ENCODE results near the gene DCAF6.

Gene DCAF6

GRCh38 chr1:167940264-167940663, 3.8 kb downstream of the DCAF6 start:
- Histone ChIP-seq H3K36me3 (ENCODE audit: insufficient read depth, insufficient read length, low read length) (peaks cover 2% of the 10 kb centered on the region), H3K4me1 (ENCODE audit: insufficient read depth, insufficient read length) (no peaks in the 10 kb centered on the region), H3K9ac (ENCODE audit: insufficient read length, low read depth) (no peak overlapping the region), H3K4me3 (ENCODE audit: insufficient read length, low read depth) (no peak overlapping the region), H3K9me3 (ENCODE audit: insufficient read depth, low read length) (0 out of 2 replicates have a peak, but pooled peaks cover 7% of the 10 kb centered on the region), H3K27me3 (ENCODE audit: insufficient read depth, insufficient read length) (no peaks in the 10 kb centered on the region)
- DNase-seq (ENCODE audit: low read depth, low spot score): no peak
- no peak for TF ChIP-seq SUZ12 (IDR thresholded peaks at IDR 0.05; ENCODE audit: extremely low read depth, insufficient read depth, insufficient read length)
- TF ChIP-seq ZNF274 (IDR thresholded peaks at IDR 0.05; ENCODE audit: low read depth, low read length): no peak
- no peak for TF ChIP-seq YY1 (IDR thresholded peaks at IDR 0.05; ENCODE audit: insufficient read depth, insufficient read length)

- H3K4me1 ChIP-seq (ENCODE audit: insufficient read depth, insufficient read length): no peaks in the 10 kb centered on the region
- H3K9ac ChIP-seq (ENCODE audit: insufficient read length, low read depth): no peak overlapping the region
- no peak for TF ChIP-seq SUZ12 (IDR thresholded peaks at IDR 0.05; ENCODE audit: extremely low read depth, insufficient read depth, insufficient read length)
- TF ChIP-seq YY1 (IDR thresholded peaks at IDR 0.05; ENCODE audit: insufficient read depth, insufficient read length): no peak
- TF ChIP-seq ZNF274 (IDR thresholded peaks at IDR 0.05; ENCODE audit: low read depth, low read length): no peak
- no peaks in the 10 kb centered on the region for H3K27me3 ChIP-seq (ENCODE audit: insufficient read depth, insufficient read length)
- peaks cover 2% of the 10 kb centered on the region for H3K36me3 ChIP-seq (ENCODE audit: insufficient read depth, insufficient read length, low read length)
- DNase-seq (ENCODE audit: low read depth, low spot score): no peak
- no peak overlapping the region for H3K4me3 ChIP-seq (ENCODE audit: insufficient read length, low read depth)
- 0 out of 2 replicates have a peak, but pooled peaks cover 7% of the 10 kb centered on the region for H3K9me3 ChIP-seq (ENCODE audit: insufficient read depth, low read length)
These were observed 7.1 kb downstream of the DCAF6 start for GRCh38 chr1:167943541-167943940.

GRCh38 chr1:167947733-167948132, 11.2 kb downstream of the DCAF6 start:
- Histone ChIP-seq H3K36me3 (ENCODE audit: insufficient read depth, insufficient read length, low read length) (peaks cover 10% of the 10 kb centered on the region), H3K4me1 (ENCODE audit: insufficient read depth, insufficient read length) (no peaks in the 10 kb centered on the region), H3K27me3 (ENCODE audit: insufficient read depth, insufficient read length) (no peaks in the 10 kb centered on the region), H3K9ac (ENCODE audit: insufficient read length, low read depth) (no peak overlapping the region), H3K9me3 (ENCODE audit: insufficient read depth, low read length) (0 out of 2 replicates have a peak, but pooled peaks cover 7% of the 10 kb centered on the region), H3K4me3 (ENCODE audit: insufficient read length, low read depth) (no peak overlapping the region)
- TF ChIP-seq YY1 (IDR thresholded peaks at IDR 0.05; ENCODE audit: insufficient read depth, insufficient read length) (no peak), ZNF274 (IDR thresholded peaks at IDR 0.05; ENCODE audit: low read depth, low read length) (no peak), SUZ12 (IDR thresholded peaks at IDR 0.05; ENCODE audit: extremely low read depth, insufficient read depth, insufficient read length) (no peak)
- DNase-seq (ENCODE audit: low read depth, low spot score): no peak

- no peak for DNase-seq (ENCODE audit: low read depth, low spot score)
These were observed 13.3 kb downstream of the DCAF6 start for GRCh38 chr1:167949785-167950184.

GRCh38 chr1:167950569-167950968, 14.1 kb downstream of the DCAF6 start:
- H3K4me3 ChIP-seq (ENCODE audit: insufficient read length, low read depth): no peak overlapping the region

More at GRCh38 chr1:167949785-167950184, 13.3 kb downstream of the DCAF6 start:
- Histone ChIP-seq H3K4me3 (ENCODE audit: insufficient read length, low read depth) (no peak overlapping the region), H3K4me1 (ENCODE audit: insufficient read depth, insufficient read length) (no peaks in the 10 kb centered on the region), H3K9me3 (ENCODE audit: insufficient read depth, low read length) (no peaks in the 10 kb centered on the region), H3K36me3 (ENCODE audit: insufficient read depth, insufficient read length, low read length) (peaks cover 24% of the 10 kb centered on the region), H3K9ac (ENCODE audit: insufficient read length, low read depth) (no peak overlapping the region), H3K27me3 (ENCODE audit: insufficient read depth, insufficient read length) (no peaks in the 10 kb centered on the region)
- no peak for TF ChIP-seq YY1 (IDR thresholded peaks at IDR 0.05; ENCODE audit: insufficient read depth, insufficient read length)

GRCh38 chr1:167955915-167956314, 19.4 kb downstream of the DCAF6 start:
- Histone ChIP-seq H3K9ac (ENCODE audit: insufficient read length, low read depth) (no peak overlapping the region), H3K27me3 (ENCODE audit: insufficient read depth, insufficient read length) (no peaks in the 10 kb centered on the region), H3K36me3 (ENCODE audit: insufficient read depth, insufficient read length, low read length) (peaks cover 24% of the 10 kb centered on the region), H3K4me1 (ENCODE audit: insufficient read depth, insufficient read length) (no peaks in the 10 kb centered on the region), H3K4me3 (ENCODE audit: insufficient read length, low read depth) (no peak overlapping the region), H3K9me3 (ENCODE audit: insufficient read depth, low read length) (no peaks in the 10 kb centered on the region; the same call in 1 of the 2 replicates)
- DNase-seq (ENCODE audit: low read depth, low spot score): no peak
- TF ChIP-seq SUZ12 (IDR thresholded peaks at IDR 0.05; ENCODE audit: extremely low read depth, insufficient read depth, insufficient read length): no peak
- no peak for TF ChIP-seq YY1 (IDR thresholded peaks at IDR 0.05; ENCODE audit: insufficient read depth, insufficient read length)
- no peak for TF ChIP-seq ZNF274 (IDR thresholded peaks at IDR 0.05; ENCODE audit: low read depth, low read length)

More at GRCh38 chr1:167950569-167950968, 14.1 kb downstream of the DCAF6 start:
- Histone ChIP-seq H3K36me3 (ENCODE audit: insufficient read depth, insufficient read length, low read length) (peaks cover 24% of the 10 kb centered on the region), H3K27me3 (ENCODE audit: insufficient read depth, insufficient read length) (no peaks in the 10 kb centered on the region), H3K9ac (ENCODE audit: insufficient read length, low read depth) (no peak overlapping the region), H3K9me3 (ENCODE audit: insufficient read depth, low read length) (no peaks in the 10 kb centered on the region), H3K4me1 (ENCODE audit: insufficient read depth, insufficient read length) (no peaks in the 10 kb centered on the region)
- no peak for TF ChIP-seq YY1 (IDR thresholded peaks at IDR 0.05; ENCODE audit: insufficient read depth, insufficient read length)
- TF ChIP-seq ZNF274 (IDR thresholded peaks at IDR 0.05; ENCODE audit: low read depth, low read length): no peak
- TF ChIP-seq SUZ12 (IDR thresholded peaks at IDR 0.05; ENCODE audit: extremely low read depth, insufficient read depth, insufficient read length): no peak
- DNase-seq (ENCODE audit: low read depth, low spot score): no peak

- H3K9ac ChIP-seq (ENCODE audit: insufficient read length, low read depth): no peak overlapping the region
- H3K4me1 ChIP-seq (ENCODE audit: insufficient read depth, insufficient read length): no peaks in the 10 kb centered on the region
- TF ChIP-seq SUZ12 (IDR thresholded peaks at IDR 0.05; ENCODE audit: extremely low read depth, insufficient read depth, insufficient read length): no peak
- no peak for TF ChIP-seq YY1 (IDR thresholded peaks at IDR 0.05; ENCODE audit: insufficient read depth, insufficient read length)
- no peak for TF ChIP-seq ZNF274 (IDR thresholded peaks at IDR 0.05; ENCODE audit: low read depth, low read length)
- no peaks in the 10 kb centered on the region; the same call in 1 of the 2 replicates for H3K9me3 ChIP-seq (ENCODE audit: insufficient read depth, low read length)
- H3K4me3 ChIP-seq (ENCODE audit: insufficient read length, low read depth): no peak overlapping the region
- H3K36me3 ChIP-seq (ENCODE audit: insufficient read depth, insufficient read length, low read length): peaks cover 13% of the 10 kb centered on the region
- no peaks in the 10 kb centered on the region for H3K27me3 ChIP-seq (ENCODE audit: insufficient read depth, insufficient read length)
- no peak for DNase-seq (ENCODE audit: low read depth, low spot score)
These were observed 21.2 kb downstream of the DCAF6 start for GRCh38 chr1:167957710-167958109.
